HG03439 (cell line): ENCODE measurements around the gene SMARCA2.

Experiments
- ATAC-seq: cut with Tn5 transposase; IDR thresholded peaks from one replicate; pipeline ENCODE4 v1.9.1; 2021; ENCODE audit warnings: mild to moderate bottlenecking, moderate library complexity; ENCODE audit not compliant: unreplicated experiment

The SMARCA2 gene

GRCh38 chr9:2086971-2087370 is 71.8 kb downstream of the SMARCA2 start:
- peak; percentile 59 for ATAC-seq

GRCh38 chr9:2087500-2088313 is 72.6 kb downstream of the SMARCA2 start:
- peak; percentile 81 for ATAC-seq

- ATAC-seq = no peak
These were observed 78.9 kb downstream of the SMARCA2 start for GRCh38 chr9:2093920-2094597.

GRCh38 chr9:2096376-2096970 is 81.3 kb downstream of the SMARCA2 start:
- ATAC-seq = no peak

- no peak for ATAC-seq
These were observed 91.5 kb downstream of the SMARCA2 start for GRCh38 chr9:2106666-2107065.

- ATAC-seq = no peak
These were observed 92.8 kb downstream of the SMARCA2 start for GRCh38 chr9:2107906-2108451.

- no peak for ATAC-seq
These were observed 94.0 kb downstream of the SMARCA2 start for GRCh38 chr9:2109069-2109650.

GRCh38 chr9:2110036-2110435 is 94.9 kb downstream of the SMARCA2 start:
- no peak for ATAC-seq

GRCh38 chr9:2116073-2116472 is 100.9 kb downstream of the SMARCA2 start:
- no peak for ATAC-seq

GRCh38 chr9:2117527-2117926 is 102.4 kb downstream of the SMARCA2 start:
- no peak for ATAC-seq

- no peak for ATAC-seq
These were observed 104.4 kb downstream of the SMARCA2 start for GRCh38 chr9:2119566-2119965.

- no peak for ATAC-seq
These were observed 106.0 kb downstream of the SMARCA2 start for GRCh38 chr9:2120926-2121689.

- ATAC-seq = no peak
These were observed 107.2 kb downstream of the SMARCA2 start for GRCh38 chr9:2122299-2122698.

GRCh38 chr9:2125906-2126305 is 110.8 kb downstream of the SMARCA2 start:
- no peak for ATAC-seq

GRCh38 chr9:2126331-2126803 is 111.2 kb downstream of the SMARCA2 start:
- no peak for ATAC-seq

GRCh38 chr9:2127486-2127885 is 112.3 kb downstream of the SMARCA2 start:
- no peak for ATAC-seq

- ATAC-seq = no peak
These were observed 113.0 kb downstream of the SMARCA2 start for GRCh38 chr9:2128141-2128540.

GRCh38 chr9:2128618-2129017 is 113.5 kb downstream of the SMARCA2 start:
- no peak for ATAC-seq

GRCh38 chr9:2130941-2131340 is 115.8 kb downstream of the SMARCA2 start:
- no peak for ATAC-seq

GRCh38 chr9:2132484-2133082 is 117.4 kb downstream of the SMARCA2 start:
- ATAC-seq = no peak
